Superior temporal gyrus (tissue), 1 donor: ENCODE results near the gene KHNYN.
"Not testable (repeated sequence)": the region's sequence is repeated elsewhere in the genome, so short reads cannot be mapped to it uniquely, and the experiment has no call there.

Experiments
- DNase-seq: peaks from one replicate; pipeline ENCODE4 v3.0.0-alpha.2; 2016; ENCODE audit errors: extremely low spot score

Gene KHNYN

GRCh38 chr14:24429395-24430142 lies at the start of gene KHNYN, which contains the start of gene CBLN3:
TSS of gene KHNYN (plus strand) at chr14:24429954. CDS start at chr14:24430731, 777 bp downstream.
TSS of gene CBLN3 (minus strand) at chr14:24429668. CDS start at chr14:24429054, 614 bp downstream.
- peak; percentile 76 for DNase-seq

GRCh38 chr14:24381363-24382063 lies 48.2 kb upstream of the KHNYN start:
- no peak for DNase-seq

- no peak for DNase-seq
Measured at GRCh38 chr14:24382064-24382371, 47.7 kb upstream of the KHNYN start.

- no peak for DNase-seq
Measured at GRCh38 chr14:24384169-24384568, 45.6 kb upstream of the KHNYN start.

- no peak for DNase-seq
Measured at GRCh38 chr14:24385524-24385923, 44.2 kb upstream of the KHNYN start.

GRCh38 chr14:24387009-24387345 lies 42.8 kb upstream of the KHNYN start:
- DNase-seq, result no peak

GRCh38 chr14:24387579-24387978 lies 42.2 kb upstream of the KHNYN start:
- DNase-seq, result not testable (repeated sequence)

- DNase-seq, result no peak
Measured at GRCh38 chr14:24388474-24389179, 41.1 kb upstream of the KHNYN start.

GRCh38 chr14:24389226-24389848 lies 40.4 kb upstream of the KHNYN start:
- no peak for DNase-seq

GRCh38 chr14:24390701-24391468 lies 38.9 kb upstream of the KHNYN start:
- DNase-seq, result no peak

- no peak for DNase-seq
Measured at GRCh38 chr14:24392325-24393091, 37.2 kb upstream of the KHNYN start.

- DNase-seq, result no peak
Measured at GRCh38 chr14:24394275-24394674, 35.5 kb upstream of the KHNYN start.

- no peak for DNase-seq
Measured at GRCh38 chr14:24395609-24396582, 33.9 kb upstream of the KHNYN start.

- DNase-seq, result no peak
Measured at GRCh38 chr14:24397639-24398292, 32.0 kb upstream of the KHNYN start.

GRCh38 chr14:24398293-24398652 lies 31.5 kb upstream of the KHNYN start:
- DNase-seq, result no peak

GRCh38 chr14:24398653-24399446 lies 30.9 kb upstream of the KHNYN start, which contains the start of gene NYNRIN:
TSS of gene NYNRIN (plus strand) at chr14:24399003. CDS start at chr14:24399247, 244 bp downstream.
- DNase-seq, result no peak

- DNase-seq, result no peak
Measured at GRCh38 chr14:24399447-24399822, 30.3 kb upstream of the KHNYN start.

- no peak for DNase-seq
Measured at GRCh38 chr14:24399999-24400718, 29.6 kb upstream of the KHNYN start.
